Measurements from ENCODE around the gene BRF1.
"Not testable (repeated sequence)": the region's sequence is repeated elsewhere in the genome, so short reads cannot be mapped to it uniquely, and the experiment has no call there.

- TF ChIP-seq, protein P1, sequence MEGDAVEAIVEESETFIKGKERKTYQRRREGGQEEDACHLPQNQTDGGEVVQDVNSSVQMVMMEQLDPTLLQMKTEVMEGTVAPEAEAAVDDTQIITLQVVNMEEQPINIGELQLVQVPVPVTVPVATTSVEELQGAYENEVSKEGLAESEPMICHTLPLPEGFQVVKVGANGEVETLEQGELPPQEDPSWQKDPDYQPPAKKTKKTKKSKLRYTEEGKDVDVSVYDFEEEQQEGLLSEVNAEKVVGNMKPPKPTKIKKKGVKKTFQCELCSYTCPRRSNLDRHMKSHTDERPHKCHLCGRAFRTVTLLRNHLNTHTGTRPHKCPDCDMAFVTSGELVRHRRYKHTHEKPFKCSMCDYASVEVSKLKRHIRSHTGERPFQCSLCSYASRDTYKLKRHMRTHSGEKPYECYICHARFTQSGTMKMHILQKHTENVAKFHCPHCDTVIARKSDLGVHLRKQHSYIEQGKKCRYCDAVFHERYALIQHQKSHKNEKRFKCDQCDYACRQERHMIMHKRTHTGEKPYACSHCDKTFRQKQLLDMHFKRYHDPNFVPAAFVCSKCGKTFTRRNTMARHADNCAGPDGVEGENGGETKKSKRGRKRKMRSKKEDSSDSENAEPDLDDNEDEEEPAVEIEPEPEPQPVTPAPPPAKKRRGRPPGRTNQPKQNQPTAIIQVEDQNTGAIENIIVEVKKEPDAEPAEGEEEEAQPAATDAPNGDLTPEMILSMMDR (IDR thresholded peaks at IDR 0.05): not testable (repeated sequence)
- TF ChIP-seq MAX (IDR thresholded peaks at IDR 0.05; ENCODE audit: low read depth); TEAD4 (IDR thresholded peaks at IDR 0.05; ENCODE audit: borderline replicate concordance, insufficient read depth); NRF1 (IDR thresholded peaks at IDR 0.05; ENCODE audit: low read depth, low read length); EP300 (IDR thresholded peaks at IDR 0.05; ENCODE audit: borderline replicate concordance in 1 of 2, low read depth in 1 of 2, low read length in 1 of 2); GABPA (IDR thresholded peaks at IDR 0.05; ENCODE audit: low read depth); SMC3 (IDR thresholded peaks at IDR 0.05; ENCODE audit: low read depth, low read length); CHD2 (IDR thresholded peaks at IDR 0.05; ENCODE audit: low read length, partially characterized antibody); USF2 (IDR thresholded peaks at IDR 0.05; ENCODE audit: borderline replicate concordance, low read depth, low read length); REST (IDR thresholded peaks at IDR 0.05; ENCODE audit: low read depth, low read length); MXI1 (IDR thresholded peaks at IDR 0.05; ENCODE audit: low read depth, low read length); RCOR1 (IDR thresholded peaks at IDR 0.05; ENCODE audit: low read length); ZBTB33 (IDR thresholded peaks at IDR 0.05; ENCODE audit: borderline replicate concordance, low read depth); TAF1 (IDR thresholded peaks at IDR 0.05; ENCODE audit: borderline replicate concordance, low read depth, low read length): not testable (repeated sequence)
These were observed 23.4 kb downstream of the BRF1 start for GRCh38 chr14:105277448-105277847.

Measured in SK-N-SH (cell line).